ENCODE measurements around the gene PDE10A.

DNA sequence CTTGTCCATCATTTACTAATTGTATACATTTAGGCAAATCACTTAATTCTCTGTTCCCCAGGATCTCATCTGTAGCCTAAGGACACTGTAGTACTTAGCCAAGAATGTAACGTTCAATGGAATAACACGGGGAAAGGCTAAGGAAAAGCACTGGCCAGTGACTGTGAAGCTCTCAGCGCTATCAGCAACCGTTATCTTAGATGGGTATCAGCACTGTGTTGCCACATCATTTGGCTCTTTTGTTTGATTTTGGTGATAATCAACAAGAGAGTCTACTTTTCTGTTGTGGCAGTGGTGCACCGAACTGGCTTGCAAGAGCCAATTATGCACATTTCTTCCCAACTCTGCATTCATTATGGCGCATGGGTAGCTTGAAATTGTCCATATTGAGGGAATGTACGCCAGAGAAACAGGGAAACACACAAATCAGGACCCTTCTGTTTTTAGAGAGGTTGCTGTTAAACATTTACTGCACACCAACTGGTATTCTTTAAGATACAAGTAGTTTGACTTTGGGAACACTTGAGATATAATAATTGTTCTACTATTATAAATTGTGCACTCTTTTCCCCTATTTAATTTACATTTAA, 259.9 kb downstream of the PDE10A start:
- TF ChIP-seq NCOA1 (IDR thresholded peaks at IDR 0.05; ENCODE audit: low read depth) (no peak), HMGN3 (IDR thresholded peaks at IDR 0.05; ENCODE audit: borderline replicate concordance, extremely low read depth, insufficient read length, low read depth, low read length) (no peak), EGR1 (conservative IDR thresholded peaks at IDR 0.05) (no peak), POLR2AphosphoS2 (IDR thresholded peaks at IDR 0.05; ENCODE audit: low read length) (no peak), TOE1 (IDR thresholded peaks at IDR 0.05; ENCODE audit: borderline replicate concordance) (no peak), TOE1 (CRISPR knock-in tag; IDR thresholded peaks at IDR 0.05; ENCODE audit: borderline replicate concordance, low read depth) (no peak), NR4A1 (CRISPR knock-in tag; IDR thresholded peaks at IDR 0.05) (no peak), NR4A1 (tag; IDR thresholded peaks at IDR 0.05) (no peak), CTCF (IDR thresholded peaks at IDR 0.05 in 2 of 3, conservative IDR thresholded peaks at IDR 0.05 in 1 of 3; ENCODE audit: insufficient read depth in 2 of 3, low read depth in 1 of 3, low read length in 3 of 3) (no peak)
- TF ChIP-seq, protein P1, sequence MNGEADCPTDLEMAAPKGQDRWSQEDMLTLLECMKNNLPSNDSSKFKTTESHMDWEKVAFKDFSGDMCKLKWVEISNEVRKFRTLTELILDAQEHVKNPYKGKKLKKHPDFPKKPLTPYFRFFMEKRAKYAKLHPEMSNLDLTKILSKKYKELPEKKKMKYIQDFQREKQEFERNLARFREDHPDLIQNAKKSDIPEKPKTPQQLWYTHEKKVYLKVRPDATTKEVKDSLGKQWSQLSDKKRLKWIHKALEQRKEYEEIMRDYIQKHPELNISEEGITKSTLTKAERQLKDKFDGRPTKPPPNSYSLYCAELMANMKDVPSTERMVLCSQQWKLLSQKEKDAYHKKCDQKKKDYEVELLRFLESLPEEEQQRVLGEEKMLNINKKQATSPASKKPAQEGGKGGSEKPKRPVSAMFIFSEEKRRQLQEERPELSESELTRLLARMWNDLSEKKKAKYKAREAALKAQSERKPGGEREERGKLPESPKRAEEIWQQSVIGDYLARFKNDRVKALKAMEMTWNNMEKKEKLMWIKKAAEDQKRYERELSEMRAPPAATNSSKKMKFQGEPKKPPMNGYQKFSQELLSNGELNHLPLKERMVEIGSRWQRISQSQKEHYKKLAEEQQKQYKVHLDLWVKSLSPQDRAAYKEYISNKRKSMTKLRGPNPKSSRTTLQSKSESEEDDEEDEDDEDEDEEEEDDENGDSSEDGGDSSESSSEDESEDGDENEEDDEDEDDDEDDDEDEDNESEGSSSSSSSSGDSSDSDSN (IDR thresholded peaks at IDR 0.05; ENCODE audit: borderline replicate concordance in 1 of 2, low read depth in 2 of 2, low read length in 2 of 2) = no peak
- TF ChIP-seq, protein P2, sequence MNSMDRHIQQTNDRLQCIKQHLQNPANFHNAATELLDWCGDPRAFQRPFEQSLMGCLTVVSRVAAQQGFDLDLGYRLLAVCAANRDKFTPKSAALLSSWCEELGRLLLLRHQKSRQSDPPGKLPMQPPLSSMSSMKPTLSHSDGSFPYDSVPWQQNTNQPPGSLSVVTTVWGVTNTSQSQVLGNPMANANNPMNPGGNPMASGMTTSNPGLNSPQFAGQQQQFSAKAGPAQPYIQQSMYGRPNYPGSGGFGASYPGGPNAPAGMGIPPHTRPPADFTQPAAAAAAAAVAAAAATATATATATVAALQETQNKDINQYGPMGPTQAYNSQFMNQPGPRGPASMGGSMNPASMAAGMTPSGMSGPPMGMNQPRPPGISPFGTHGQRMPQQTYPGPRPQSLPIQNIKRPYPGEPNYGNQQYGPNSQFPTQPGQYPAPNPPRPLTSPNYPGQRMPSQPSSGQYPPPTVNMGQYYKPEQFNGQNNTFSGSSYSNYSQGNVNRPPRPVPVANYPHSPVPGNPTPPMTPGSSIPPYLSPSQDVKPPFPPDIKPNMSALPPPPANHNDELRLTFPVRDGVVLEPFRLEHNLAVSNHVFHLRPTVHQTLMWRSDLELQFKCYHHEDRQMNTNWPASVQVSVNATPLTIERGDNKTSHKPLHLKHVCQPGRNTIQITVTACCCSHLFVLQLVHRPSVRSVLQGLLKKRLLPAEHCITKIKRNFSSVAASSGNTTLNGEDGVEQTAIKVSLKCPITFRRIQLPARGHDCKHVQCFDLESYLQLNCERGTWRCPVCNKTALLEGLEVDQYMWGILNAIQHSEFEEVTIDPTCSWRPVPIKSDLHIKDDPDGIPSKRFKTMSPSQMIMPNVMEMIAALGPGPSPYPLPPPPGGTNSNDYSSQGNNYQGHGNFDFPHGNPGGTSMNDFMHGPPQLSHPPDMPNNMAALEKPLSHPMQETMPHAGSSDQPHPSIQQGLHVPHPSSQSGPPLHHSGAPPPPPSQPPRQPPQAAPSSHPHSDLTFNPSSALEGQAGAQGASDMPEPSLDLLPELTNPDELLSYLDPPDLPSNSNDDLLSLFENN (IDR thresholded peaks at IDR 0.05; ENCODE audit: low read depth in 2 of 2, low read length in 2 of 2) = no peak
